GM08714 (cell line): ENCODE data around the gene TMEM120B.
A peak's percentile ranks its signal among the peaks of the same experiment; 100 is the strongest.
"Not testable (repeated sequence)": the region's sequence is repeated elsewhere in the genome, so short reads cannot be mapped to it uniquely, and the experiment has no call there.

Experiments
- H3K4me3 ChIP-seq: fragments of 200-500 bp; sonication (Bioruptor generic); 2 replicates; pipeline ENCODE4 v1.5.1; 2014; ENCODE audit warnings: mild to moderate bottlenecking, low read length, inconsistent platforms
- ZNF274 ChIP-seq: IDR thresholded peaks from 2 replicates; pipeline ENCODE4 v1.6.1; 2012; ENCODE audit warnings: mild to moderate bottlenecking, low read depth, low read length

The TMEM120B gene

GRCh38 chr12:121712461-121713256, at the start of gene TMEM120B:
TSS of gene TMEM120B (plus strand) at chr12:121712752. CDS start at chr12:121712896, 144 bp downstream.
- TF ChIP-seq ZNF274: no peak
- H3K4me3 ChIP-seq: peak within 1 kb of the TSS; percentile 83

GRCh38 chr12:121663610-121663929, 49.0 kb upstream of the TMEM120B start:
- no peak for TF ChIP-seq ZNF274
- no peak overlapping the region for H3K4me3 ChIP-seq

GRCh38 chr12:121666829-121667228, 45.7 kb upstream of the TMEM120B start:
- H3K4me3 ChIP-seq: not testable (repeated sequence)

GRCh38 chr12:121668750-121669520, 43.6 kb upstream of the TMEM120B start:
- H3K4me3 ChIP-seq: no peak overlapping the region
- TF ChIP-seq ZNF274: no peak

GRCh38 chr12:121669521-121669900, 43.0 kb upstream of the TMEM120B start, which contains the start of gene MORN3:
TSS of gene MORN3 (minus strand) at chr12:121669654. CDS start at chr12:121669483, 171 bp downstream.
- no peak for TF ChIP-seq ZNF274
- no peak within 1 kb of the TSS for H3K4me3 ChIP-seq

GRCh38 chr12:121673013-121673511, 39.5 kb upstream of the TMEM120B start:
- no peak for TF ChIP-seq ZNF274
- no peak overlapping the region; the same call in 1 of the 2 replicates for H3K4me3 ChIP-seq

- no peak overlapping the region for H3K4me3 ChIP-seq
- no peak for TF ChIP-seq ZNF274
These were observed 36.4 kb upstream of the TMEM120B start for GRCh38 chr12:121676190-121676589.

- no peak for TF ChIP-seq ZNF274
- H3K4me3 ChIP-seq: no peak overlapping the region
These were observed 34.2 kb upstream of the TMEM120B start for GRCh38 chr12:121678305-121678704.

GRCh38 chr12:121678716-121679300, 33.7 kb upstream of the TMEM120B start:
- TF ChIP-seq ZNF274: no peak
- H3K4me3 ChIP-seq: no peak overlapping the region

- not testable (repeated sequence) for H3K4me3 ChIP-seq
These were observed 32.8 kb upstream of the TMEM120B start for GRCh38 chr12:121679661-121680197.

- H3K4me3 ChIP-seq: no peak overlapping the region
- TF ChIP-seq ZNF274: no peak
These were observed 23.6 kb upstream of the TMEM120B start for GRCh38 chr12:121688966-121689365.

- no peak overlapping the region for H3K4me3 ChIP-seq
- TF ChIP-seq ZNF274: no peak
These were observed 23.1 kb upstream of the TMEM120B start for GRCh38 chr12:121689430-121689829.

- H3K4me3 ChIP-seq: not testable (repeated sequence)
These were observed 19.8 kb upstream of the TMEM120B start for GRCh38 chr12:121692744-121693143.

GRCh38 chr12:121693155-121693687, 19.3 kb upstream of the TMEM120B start:
- no peak for TF ChIP-seq ZNF274
- no peak overlapping the region for H3K4me3 ChIP-seq

- H3K4me3 ChIP-seq: no peak overlapping the region
- TF ChIP-seq ZNF274: no peak
These were observed 15.4 kb upstream of the TMEM120B start for GRCh38 chr12:121697093-121697698.

- not testable (repeated sequence) for H3K4me3 ChIP-seq
These were observed 14.7 kb upstream of the TMEM120B start for GRCh38 chr12:121697861-121698260.
